OCI-LY7 (cell line): ENCODE measurements around the gene PRR5L.

Experiments used
- EZH2phosphoT487 ChIP-seq: fragments of 200-600 bp; sonication (generic); IDR thresholded peaks from 2 replicates; pipeline ENCODE4 v1.6.1; 2018; ENCODE audit warnings: low read depth, borderline replicate concordance, mild to moderate bottlenecking, mixed run types, antibody characterized with exemption, low read length, moderate library complexity, mixed read lengths
- TF ChIP-seq, protein P1 (sequence below): fragments of 200-600 bp; sonication (generic); conservative IDR thresholded peaks from 2 replicates; pipeline ENCODE4 v1.5.1; 2014; ENCODE audit warnings: mild to moderate bottlenecking, antibody characterized with exemption, low read length, moderate library complexity, mixed read lengths

DNA sequence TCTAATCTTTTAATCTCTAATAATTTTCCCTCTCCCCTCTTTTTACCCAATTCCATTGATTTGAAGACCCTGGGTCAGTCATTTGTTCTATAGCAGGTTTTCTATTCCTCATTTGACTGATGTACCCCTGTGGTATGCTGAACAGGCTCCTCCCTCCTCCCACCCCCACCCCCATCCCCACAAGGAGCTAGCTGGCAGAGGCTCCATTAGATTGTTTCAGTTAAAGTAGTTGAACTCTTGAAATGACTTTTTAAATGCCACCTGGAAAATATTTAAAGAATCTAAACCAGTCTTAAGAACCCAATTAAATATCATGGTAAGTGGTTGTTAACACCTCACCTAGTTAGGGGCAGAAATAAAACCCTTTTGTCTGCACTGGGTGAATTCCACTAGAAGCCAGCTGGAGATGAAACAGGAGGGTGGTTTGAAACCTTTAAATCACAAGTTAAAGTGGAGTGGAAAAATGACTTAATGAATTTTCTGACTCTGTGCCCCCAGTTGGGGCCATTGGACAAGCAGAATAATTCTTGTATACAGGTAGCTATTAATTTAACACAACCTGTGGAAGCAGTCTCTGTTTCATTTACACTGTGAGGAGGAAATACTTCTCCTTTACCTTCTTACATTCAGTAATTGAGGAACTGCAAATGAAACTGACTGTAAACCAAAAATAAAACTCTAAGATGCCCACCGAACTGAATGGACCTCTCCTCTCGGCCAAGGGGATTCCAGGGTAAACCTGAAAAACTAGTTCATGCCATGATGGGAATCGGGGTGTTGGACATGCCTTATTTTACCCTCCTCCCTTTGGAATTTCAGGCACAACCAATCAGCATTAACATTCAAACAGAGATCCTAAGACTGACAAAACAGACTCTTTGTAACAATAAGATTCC, 30.7 kb downstream of the PRR5L start:
- TF ChIP-seq, protein P1, sequence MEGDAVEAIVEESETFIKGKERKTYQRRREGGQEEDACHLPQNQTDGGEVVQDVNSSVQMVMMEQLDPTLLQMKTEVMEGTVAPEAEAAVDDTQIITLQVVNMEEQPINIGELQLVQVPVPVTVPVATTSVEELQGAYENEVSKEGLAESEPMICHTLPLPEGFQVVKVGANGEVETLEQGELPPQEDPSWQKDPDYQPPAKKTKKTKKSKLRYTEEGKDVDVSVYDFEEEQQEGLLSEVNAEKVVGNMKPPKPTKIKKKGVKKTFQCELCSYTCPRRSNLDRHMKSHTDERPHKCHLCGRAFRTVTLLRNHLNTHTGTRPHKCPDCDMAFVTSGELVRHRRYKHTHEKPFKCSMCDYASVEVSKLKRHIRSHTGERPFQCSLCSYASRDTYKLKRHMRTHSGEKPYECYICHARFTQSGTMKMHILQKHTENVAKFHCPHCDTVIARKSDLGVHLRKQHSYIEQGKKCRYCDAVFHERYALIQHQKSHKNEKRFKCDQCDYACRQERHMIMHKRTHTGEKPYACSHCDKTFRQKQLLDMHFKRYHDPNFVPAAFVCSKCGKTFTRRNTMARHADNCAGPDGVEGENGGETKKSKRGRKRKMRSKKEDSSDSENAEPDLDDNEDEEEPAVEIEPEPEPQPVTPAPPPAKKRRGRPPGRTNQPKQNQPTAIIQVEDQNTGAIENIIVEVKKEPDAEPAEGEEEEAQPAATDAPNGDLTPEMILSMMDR, result no peak
- TF ChIP-seq EZH2phosphoT487, result no peak
